Measurements from ENCODE around the gene TMEM259. TPM values are rescaled to one million over a fixed set of nuclear protein-coding genes. Genes with fewer than 3 reads are reported as not detected.

The TMEM259 gene
- total RNA-seq, 2 experiments from 2014 or later, result 181 TPM

DNA sequence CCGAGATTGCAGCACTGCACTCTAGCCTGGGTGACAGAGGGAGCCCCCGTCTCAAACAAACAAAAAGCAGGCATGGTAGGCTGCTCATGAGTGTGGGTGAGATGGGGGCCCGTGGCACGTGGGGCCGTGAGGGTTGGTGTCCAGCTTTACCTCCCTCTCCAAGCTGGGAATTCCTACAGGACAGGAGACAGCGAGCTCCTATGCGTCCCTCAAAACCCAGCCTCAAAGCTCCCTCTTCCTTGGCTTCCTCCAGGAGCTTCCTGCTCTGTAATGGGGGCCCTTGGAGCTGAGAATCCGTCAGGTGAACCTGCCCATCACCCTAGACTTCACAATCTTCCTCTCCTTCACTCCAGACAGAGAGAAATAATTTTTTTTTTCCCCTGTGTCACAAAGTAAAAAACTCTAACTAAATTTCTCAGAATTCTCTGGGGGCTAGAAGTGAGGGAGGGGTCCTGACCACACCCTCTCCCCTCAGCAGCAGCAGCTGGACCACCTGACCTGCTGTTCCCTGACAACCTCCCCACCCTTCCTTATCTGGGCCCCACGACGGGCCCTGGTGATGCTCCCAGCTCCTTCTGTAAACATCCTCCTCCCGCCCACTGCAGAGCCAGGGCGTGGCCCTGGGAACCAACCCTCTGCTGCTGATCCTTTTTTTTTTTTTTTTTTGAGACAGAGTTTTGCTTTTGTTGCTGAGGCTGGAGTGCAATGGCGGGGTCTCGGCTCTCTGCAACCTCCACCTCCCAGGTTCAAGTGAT, 58.9 kb downstream of the TMEM259 start:
- peak overlapping the region; percentile 58 for H3K27ac Mint-ChIP-seq
- ChIA-PET CTCF (interaction anchor here (0.7 kb wide), 1 partner anchor 272 kb away, joined by 5 read pairs; no protein-coding TSS in a partner anchor), POLR2A (interaction anchor here (0.5 to 1.0 kb wide), 3 partner anchors 22 to 293 kb away, joined by 3 read pairs; partner anchors contain the start of gene WDR18)
- DNase-seq, result no peak
- peaks cover 38% of the 10 kb centered on the region for H3K36me3 Mint-ChIP-seq (ENCODE audit: low read depth)
- H3K4me1 Mint-ChIP-seq, result peaks cover 15% of the 10 kb centered on the region
- no peaks in the 10 kb centered on the region for H3K27me3 Mint-ChIP-seq
- no peak overlapping the region for H3K4me3 Mint-ChIP-seq
- H3K9me3 Mint-ChIP-seq, result peaks cover 2% of the 10 kb centered on the region

DNA sequence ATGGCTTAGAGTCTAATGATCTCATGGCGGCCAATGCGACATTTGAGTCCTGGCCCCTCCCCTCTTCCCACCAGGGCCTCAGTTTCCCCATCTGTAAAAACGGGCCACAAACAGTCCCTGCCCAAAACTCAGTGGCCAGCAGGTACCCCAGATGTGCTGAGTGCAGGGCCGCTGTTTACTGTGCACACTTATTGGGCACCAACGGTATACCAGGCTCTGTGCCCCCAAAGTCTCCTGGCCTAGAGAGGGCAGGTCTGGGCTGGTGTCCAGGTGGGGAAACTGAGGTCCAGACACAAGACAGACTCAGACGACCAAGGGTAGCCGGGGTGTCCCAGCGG, 60.4 kb downstream of the TMEM259 start:
- POLR2A ChIA-PET, result no interaction called here
- Mint-ChIP-seq H3K36me3 (ENCODE audit: low read depth) (peaks cover 26% of the 10 kb centered on the region), H3K9me3 (peaks cover 2% of the 10 kb centered on the region), H3K27me3 (no peaks in the 10 kb centered on the region), H3K4me1 (peaks cover 15% of the 10 kb centered on the region), H3K27ac (no peak overlapping the region), H3K4me3 (no peak overlapping the region)
- no peak for DNase-seq
- CTCF ChIA-PET, result no interaction called here

GRCh38 chr19:960020-960419, 60.9 kb downstream of the TMEM259 start:
- ChIA-PET CTCF (no interaction called here), POLR2A (no interaction called here)
- Mint-ChIP-seq H3K4me3 (no peak overlapping the region), H3K27ac (no peak overlapping the region), H3K36me3 (ENCODE audit: low read depth) (peaks cover 21% of the 10 kb centered on the region), H3K9me3 (peaks cover 2% of the 10 kb centered on the region), H3K4me1 (peaks cover 11% of the 10 kb centered on the region), H3K27me3 (no peaks in the 10 kb centered on the region)
- no peak for DNase-seq

Other genes with a start within 250 kb of the TMEM259 start
- gene PTBP1, start 223.7 kb downstream of the TMEM259 start, total RNA-seq, result 100 to 1,000 TPM; 385 to 406 TPM
- gene PLPPR3, start 199.2 kb downstream of the TMEM259 start, total RNA-seq, result not detected
- gene AZU1, start 193.3 kb downstream of the TMEM259 start, total RNA-seq, result not detected
- gene PRTN3, start 180.1 kb downstream of the TMEM259 start, total RNA-seq, result not detected
- not detected for gene ELANE, start 168.8 kb downstream of the TMEM259 start, total RNA-seq
- gene CFD, start 161.5 kb downstream of the TMEM259 start, total RNA-seq, result 1 to 10 TPM in 1 of 2 experiments, under 1 TPM in 1; 0.78 to 1.6 TPM
- 10 to 100 TPM; 62.2 to 64.0 TPM for gene MED16, start 127.9 kb downstream of the TMEM259 start, total RNA-seq
- gene RNU6-9, start 127.6 kb downstream of the TMEM259 start, total RNA-seq, result not detected
- gene R3HDM4, start 107.9 kb downstream of the TMEM259 start, total RNA-seq, result 100 to 1,000 TPM; 111 to 116 TPM
- 1 to 10 TPM; 1.8 to 2.3 TPM for gene KISS1R, start 103.8 kb downstream of the TMEM259 start, total RNA-seq
- 10 to 100 TPM; 32.4 to 34.0 TPM for gene ARID3A, start 95.1 kb downstream of the TMEM259 start, total RNA-seq
- gene WDR18, start 36.8 kb downstream of the TMEM259 start, total RNA-seq, result 10 to 100 TPM; 42.0 to 44.3 TPM
- gene GRIN3B, start 20.7 kb downstream of the TMEM259 start, total RNA-seq, result under 1 TPM in 1 of 2 experiments, not detected in 1; 0.08 TPM
- not detected for gene RNU6-2, start 399 bp upstream of the TMEM259 start, total RNA-seq
- 100 to 1,000 TPM; 513 to 519 TPM for gene CNN2, start 5.5 kb upstream of the TMEM259 start, total RNA-seq
- 10 to 100 TPM; 92.7 to 95.1 TPM for gene ABCA7, start 19.0 kb upstream of the TMEM259 start, total RNA-seq
- gene ARHGAP45, start 46.0 kb upstream of the TMEM259 start, total RNA-seq, result 100 to 1,000 TPM; 419 to 437 TPM
- gene POLR2E, start 74.3 kb upstream of the TMEM259 start, total RNA-seq, result 100 to 1,000 TPM; 116 to 120 TPM
- 100 to 1,000 TPM; 141 to 148 TPM for gene GPX4, start 82.9 kb upstream of the TMEM259 start, total RNA-seq
- gene SBNO2, start 153.1 kb upstream of the TMEM259 start, total RNA-seq, result 10 to 100 TPM; 94.4 to 98.2 TPM
- 10 to 100 TPM; 84.2 to 85.1 TPM for gene STK11, start 184.7 kb upstream of the TMEM259 start, total RNA-seq
- gene CBARP, start 216.9 kb upstream of the TMEM259 start, total RNA-seq, result under 1 TPM; 0.35 to 0.55 TPM
- gene ATP5F1D, start 220.6 kb upstream of the TMEM259 start, total RNA-seq, result 100 to 1,000 TPM; 171 to 173 TPM
- 10 to 100 TPM; 86.2 to 88.6 TPM for gene MIDN, start 227.5 kb upstream of the TMEM259 start, total RNA-seq
- 100 to 1,000 TPM; 203 to 204 TPM for gene CIRBP, start 248.2 kb upstream of the TMEM259 start, total RNA-seq